K562 (cell line): ENCODE measurements around the gene ZNF609. TPM values are rescaled to one million over a fixed set of nuclear protein-coding genes. Genes with fewer than 3 reads are reported as not detected.

Source experiments
- ATAC-seq: fragments of 200-7000 bp; cut with Tn5 transposase; 3 replicates; pipeline ENCODE4 v1.9.1; 2020; ENCODE audit warnings: moderate library complexity
- BruUV-seq: library from RNA; stranded (reverse); fragments of 400-500 nt; replicated peaks from 2 replicates; lab custom pipeline; 2021; lab: Mats Ljungman, UMichigan
- CTCF ChIA-PET: fragments of 300-600 bp; formaldehyde crosslinking; extraction: SDS; loops from one replicate; lab custom pipeline; 2021; ENCODE audit warnings: low intra/inter-chr PET ratio; lab: Yijun Ruan, JAX
- POLR2A ChIA-PET: fragments of 300-600, 350-650 bp; sonication (Branson Sonifier 250); formaldehyde crosslinking; extraction: SDS; loops from one replicate; lab custom pipeline; 2021; ENCODE audit warnings: antibody characterized with exemption, inconsistent platforms; lab: Yijun Ruan, JAX
- DNase-seq, 4 experiments: peaks; one replicate each; pipeline versions ENCODE4 v3.0.0 to v3.0.0-alpha.2; 2011 to 2018; ENCODE audit warnings: low spot score in 3 of 4, mixed read lengths in 3 of 4; ENCODE audit errors: extremely low read depth in 1 of 4
- FAIRE-seq: peaks from 2 replicates; lab custom pipeline; 2011; peaks lifted over from hg19 to GRCh38; lab: Jason Lieb, UNC
- H2AFZ ChIP-seq: 2 replicates; pipeline ENCODE4 v1.6.0; 2011; ENCODE audit warnings: low read depth, low read length, control low read depth, inconsistent platforms
- H3K27ac ChIP-seq: fragments of 200-600 bp; 3 replicates; pipeline ENCODE4 v1.8.0; 2011; ENCODE audit warnings: low read depth, mild to moderate bottlenecking, control low read depth, inconsistent platforms, low read length, moderate library complexity, mixed read lengths; ENCODE audit errors: extremely low read depth
- H3K27me3 ChIP-seq, 2 experiments: fragments of 300-600 bp in 1 of 2; 2 replicates in 1 of 2; 3 replicates in 1 of 2; pipeline versions ENCODE4 v1.6.0 to v1.8.0; 2011; ENCODE audit warnings: inconsistent platforms in 2 of 2, low read length in 2 of 2, mild to moderate bottlenecking in 1 of 2, mixed read lengths in 1 of 2, moderate library complexity in 1 of 2; ENCODE audit not compliant: control insufficient read depth in 2 of 2, insufficient read depth in 2 of 2
- H3K36me3 ChIP-seq: fragments of 300-600 bp; 3 replicates; pipeline ENCODE4 v1.8.0; 2011; ENCODE audit warnings: mild to moderate bottlenecking, low read length, inconsistent platforms; ENCODE audit not compliant: control insufficient read depth, insufficient read depth
- H3K4me1 ChIP-seq, 2 experiments: fragments of 200-600 bp in 1 of 2; replicated peaks in 1 of 2; 2 replicates in 1 of 2; 3 replicates in 1 of 2; pipeline versions ENCODE4 v1.5.1 to v1.8.0; 2011; ENCODE audit warnings: inconsistent platforms in 2 of 2, low read length in 2 of 2, mild to moderate bottlenecking in 1 of 2, mixed read lengths in 1 of 2, moderate library complexity in 1 of 2; ENCODE audit not compliant: control insufficient read depth in 2 of 2, insufficient read depth in 2 of 2
- H3K4me2 ChIP-seq: 2 replicates; pipeline ENCODE4 v1.6.1; 2011; ENCODE audit warnings: low read length, control low read depth, inconsistent platforms, mixed read lengths; ENCODE audit not compliant: insufficient read depth
- H3K4me3 ChIP-seq: fragments of 200-600 bp; sonication (generic), shearing (Covaris generic); 2 replicates; pipeline ENCODE4 v1.5.1; 2016; ENCODE audit warnings: control low read depth, inconsistent platforms
- H3K79me2 ChIP-seq: fragments of 200-600 bp; 3 replicates; pipeline ENCODE4 v1.8.0; 2011; ENCODE audit warnings: low read length, inconsistent platforms; ENCODE audit not compliant: control insufficient read depth, insufficient read depth
- H3K9ac ChIP-seq, 2 experiments: 2 replicates each; pipeline versions ENCODE4 v1.6.0 to v1.6.1; 2011; ENCODE audit warnings: low read depth in 2 of 2, low read length in 2 of 2, control low read depth in 1 of 2, inconsistent platforms in 1 of 2, mild to moderate bottlenecking in 1 of 2, mixed read lengths in 1 of 2; ENCODE audit not compliant: insufficient read depth in 1 of 2
- H3K9me1 ChIP-seq: one replicate; pipeline ENCODE4 v1.6.0; 2011; ENCODE audit warnings: inconsistent platforms, mild to moderate bottlenecking, low read length, moderate library complexity; ENCODE audit not compliant: control insufficient read depth, insufficient read depth
- H3K9me3 ChIP-seq: replicated peaks from 2 replicates; pipeline ENCODE4 v1.5.1; 2011; ENCODE audit warnings: low read depth, low read length, inconsistent platforms; ENCODE audit not compliant: control insufficient read depth, insufficient read depth
- H4K20me1 ChIP-seq: replicated peaks from 2 replicates; pipeline ENCODE4 v1.6.1; 2011; ENCODE audit warnings: low read length, inconsistent platforms, mixed read lengths; ENCODE audit not compliant: control insufficient read depth, insufficient read depth
- MTF1 ChIP-seq: fragments of 250-450 bp; sonication (Bioruptor Pico); IDR thresholded peaks from 2 replicates; pipeline ENCODE4 v1.9.0; 2021; ENCODE audit warnings: moderate library complexity, mild to moderate bottlenecking, inconsistent platforms, borderline replicate concordance
- NUFIP1 ChIP-seq: fragments of 450-650 bp; IDR thresholded peaks from 2 replicates; pipeline ENCODE4 v1.6.1; 2018; ENCODE audit not compliant: partially characterized antibody
- PYGO2 ChIP-seq: fragments of 450-650 bp; IDR thresholded peaks from 2 replicates; pipeline ENCODE4 v1.6.1; 2016; ENCODE audit warnings: mild to moderate bottlenecking, missing genetic modification characterization, moderate library complexity, missing compliant biosample characterization
- SIX5 ChIP-seq, 2 experiments: IDR thresholded peaks; 2 replicates each; pipeline ENCODE4 v1.6.1; 2011; ENCODE audit warnings: low read length in 2 of 2, borderline replicate concordance in 1 of 2, low read depth in 1 of 2, mild to moderate bottlenecking in 1 of 2, moderate library complexity in 1 of 2; ENCODE audit not compliant: insufficient read depth in 1 of 2
- TGIF2 ChIP-seq: sonication (generic); formaldehyde crosslinking; IDR thresholded peaks from 2 replicates; pipeline ENCODE4 v1.8.1; 2022; ENCODE audit warnings: mild to moderate bottlenecking, missing genetic modification reagents, moderate library complexity
- ZNF57 ChIP-seq: fragments of 450-650 bp; formaldehyde crosslinking; IDR thresholded peaks from 2 replicates; pipeline ENCODE4 v1.4.0; 2020; ENCODE audit warnings: mild to moderate bottlenecking, moderate library complexity
- WGBS: fragments of 100-300 bp; shearing (Covaris generic); methylation state at CpG from one replicate; pipeline ENCODE4 v1.1.6; 2016; ENCODE audit warnings: low coverage, mixed read lengths; ENCODE audit not compliant: insufficient coverage; ENCODE audit errors: missing lambda C conversion rate; 5-methylcytosine and 5-hydroxymethylcytosine counted together
- in situ Hi-C: fragments of 300-500 bp; cut with MboI; formaldehyde crosslinking; loops from 4 replicates; pipeline ENCODE4 v1.15.0; 2018; ENCODE audit warnings: inconsistent platforms, mixed read lengths
- intact Hi-C: fragments of 100-400 bp; cut with micrococcal nuclease; formaldehyde crosslinking; loops from 2 replicates; pipeline ENCODE4 v1.14.2; 2022
- polyA plus RNA-seq, 8 experiments: library from polyadenylated mRNA; depleted of rRNA in 4 of 8; stranded (reverse) in 5 of 8; unstranded in 3 of 8; fragments of >200 nt; fragmentation: Nextera tagmentation in 2 of 8; fragmentation: Illumina TruSeq in 1 of 8; extraction: Ambion mirVana in 2 of 8; extraction: Trizol in 1 of 8; gene quantifications; 2 replicates each; pipeline versions ENCODE4 v1.2.1 to v1.2.3, GENCODE V29; 2011 to 2014; ENCODE audit warnings: inconsistent platforms in 1 of 8, missing spikeins in 1 of 8
- total RNA-seq, 7 experiments: library from RNA; depleted of rRNA in 6 of 7; stranded (reverse); fragments of >200 nt in 6 of 7; fragmentation: Illumina TruSeq in 2 of 7; extraction: Trizol in 2 of 7; gene quantifications; 2 replicates each; pipeline versions ENCODE4 v1.2.1 to v1.2.3, GENCODE V29; 2011 to 2021; ENCODE audit warnings: low replicate concordance in 1 of 7

The ZNF609 gene
- total and polyA plus RNA-seq, 9 of the 15 experiments (the other 6 are each of a cell fraction or from before 2014, with no cell fraction given): 3.0 to 38.7 (median 17.8) TPM

DNA sequence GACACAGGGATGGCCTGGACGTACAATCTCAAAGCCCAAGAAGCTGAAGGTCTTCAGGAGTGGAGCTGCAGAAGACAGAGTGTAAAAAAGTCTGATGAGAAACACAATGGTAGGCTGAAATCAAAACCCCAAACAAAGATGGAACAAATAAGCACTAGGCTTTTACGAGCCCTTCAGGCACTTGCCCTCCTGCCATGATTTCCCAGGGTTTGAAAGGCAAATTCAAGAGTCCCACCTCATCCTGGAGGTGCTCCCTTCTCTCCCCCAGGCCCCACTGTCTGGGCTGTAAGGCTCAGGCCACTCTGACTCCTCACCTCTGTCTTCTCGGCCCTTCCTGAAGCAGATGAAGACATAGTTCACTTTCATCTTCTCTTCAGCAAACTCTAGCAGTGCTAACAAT, 228.4 kb downstream of the ZNF609 start:
- Histone ChIP-seq H3K9me3 (no peaks in the 10 kb centered on the region), H3K9ac (no peak overlapping the region), H3K79me2 (no peaks in the 10 kb centered on the region; the same call in 2 of the 3 replicates), H3K4me1 (peaks cover 6 to 10% of the 10 kb centered on the region in 2 experiments; a peak in 4 of 5 replicates), H3K27me3 (no peaks in the 10 kb centered on the region), H3K36me3 (peaks cover 75% of the 10 kb centered on the region), H4K20me1 (0 out of 2 replicates have a peak, but pooled peaks cover 10% of the 10 kb centered on the region), H3K9me1 (peaks cover 2% of the 10 kb centered on the region), H3K27ac (no peak overlapping the region), H3K4me2 (no peak overlapping the region), H3K4me3 (no peak overlapping the region), H2AFZ (no peak overlapping the region)
- ChIA-PET POLR2A (no interaction called here), CTCF (interaction anchor here (5.6 kb wide), 1 partner anchor 40 kb away, joined by 92 read pairs; no protein-coding TSS in a partner anchor)
- in situ Hi-C loops: no loop called here
- TF ChIP-seq ZNF57 (CRISPR knock-in tag): no peak
- no peak for TF ChIP-seq NUFIP1
- TF ChIP-seq TGIF2 (CRISPR knock-in tag): no peak
- no peak for TF ChIP-seq SIX5 (IDR thresholded peaks at IDR 0.05; ENCODE audit: borderline replicate concordance in 1 of 2, insufficient read depth in 1 of 2, low read depth in 1 of 2, low read length in 2 of 2)
- TF ChIP-seq PYGO2 (tag): no peak
- no peak for TF ChIP-seq MTF1 (CRISPR knock-in tag)
- BruUV-seq: no TSS peak
- DNase-seq: no peak
- FAIRE-seq: no peak
- intact Hi-C loops: no loop called here
- no peak for ATAC-seq
- 96% methylated on average over 2 of the region's 3 CpGs for WGBS
